Sigmoid colon (tissue), 3 donors: ENCODE data around the gene GMFB.

Source experiments
- CTCF ChIP-seq, 4 experiments: fragments of 450-650 bp in 3 of 4; fragments of 200-600 bp in 1 of 4; IDR thresholded peaks; one replicate each; pipeline ENCODE4 v1.5.1; 2016 to 2019; ENCODE audit warnings: antibody characterized with exemption in 4 of 4, mild to moderate bottlenecking in 3 of 4, moderate library complexity in 2 of 4
- POLR2A ChIP-seq, 2 donors: fragments of 450-650 bp; IDR thresholded peaks; one replicate each; pipeline ENCODE4 v1.6.1; 2016; ENCODE audit warnings: antibody characterized with exemption in 2 of 2, mild to moderate bottlenecking in 2 of 2, moderate library complexity in 2 of 2

- no peak for TF ChIP-seq POLR2A (IDR thresholded peaks at IDR 0.05)
- no peak for TF ChIP-seq CTCF (IDR thresholded peaks at IDR 0.05)
Measured at GRCh38 chr14:54428527-54428926, 60.3 kb downstream of the GMFB start.
